ENCODE data around the gene CDC40.
"Not testable (repeated sequence)": the region's sequence is repeated elsewhere in the genome, so short reads cannot be mapped to it uniquely, and the experiment has no call there.

Gene CDC40

DNA sequence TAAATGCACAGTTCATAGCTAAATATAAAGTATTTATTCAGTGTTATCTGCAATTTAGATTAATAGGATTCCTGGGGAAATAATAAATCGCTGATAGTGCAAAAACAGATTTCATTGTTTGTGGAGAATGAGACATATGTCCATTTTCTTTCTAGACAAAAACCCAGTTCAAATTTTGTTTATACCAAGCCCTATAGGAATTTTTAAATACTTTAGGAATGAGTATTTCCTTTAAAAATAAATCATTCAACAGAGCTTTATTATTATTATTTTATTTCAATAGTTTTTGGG is 91.5 kb downstream of the CDC40 start:
- no peak for DNase-seq (ENCODE audit: low spot score)

DNA sequence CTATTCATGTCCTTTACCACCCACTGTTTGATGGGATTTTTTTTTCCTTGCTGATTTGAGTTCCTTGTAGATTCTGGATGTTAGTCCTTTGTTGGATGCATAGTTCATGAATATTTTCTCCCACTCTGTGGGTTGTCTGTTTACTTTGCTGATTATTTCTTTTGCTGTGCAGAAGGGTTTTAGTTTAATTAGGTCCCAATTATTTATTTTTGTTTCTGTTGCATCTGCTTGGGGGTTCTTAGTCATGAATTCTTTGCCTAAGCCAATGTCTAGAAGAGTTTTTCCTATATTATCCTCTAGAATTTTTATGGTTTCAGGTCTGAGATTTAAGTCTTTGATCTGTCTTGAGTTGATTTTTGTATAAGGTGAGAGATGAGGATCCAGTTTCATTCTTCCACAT is 92.6 kb downstream of the CDC40 start:
- not testable (repeated sequence) for DNase-seq (ENCODE audit: low spot score)

DNA sequence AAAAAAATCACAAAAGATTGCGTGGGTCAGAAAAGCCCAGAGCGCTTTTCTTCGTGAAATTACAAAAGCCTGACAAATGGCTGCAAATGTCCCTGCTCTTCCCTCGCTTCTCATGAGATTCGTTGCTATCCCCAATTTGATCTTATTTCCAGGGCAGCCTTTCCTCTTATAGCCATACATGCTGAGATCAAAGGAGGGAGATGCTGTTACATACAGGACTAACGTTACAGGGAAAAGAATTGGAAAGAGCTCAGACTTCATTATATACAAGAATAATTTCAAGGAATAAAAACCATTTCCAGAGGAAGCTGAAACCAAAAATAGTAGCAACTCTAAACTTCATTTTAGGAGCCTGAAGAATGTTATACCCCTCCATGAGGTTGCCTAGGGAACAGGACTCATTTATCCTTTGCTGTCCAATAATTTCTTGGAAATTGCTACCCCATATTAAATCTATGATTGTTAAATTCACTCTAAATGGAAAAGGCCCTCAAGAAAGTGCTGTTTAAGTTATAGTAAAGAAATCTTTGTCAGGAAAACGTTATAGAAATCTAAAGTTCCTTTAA is 97.0 kb downstream of the CDC40 start:
- DNase-seq (ENCODE audit: low spot score), result no peak

Measured in AG08396 (cell line).